HG02610 (cell line): ENCODE results near the gene ISCU.
A peak's percentile ranks its signal among the peaks of the same experiment; 100 is the strongest.
"Not testable (repeated sequence)": the region's sequence is repeated elsewhere in the genome, so short reads cannot be mapped to it uniquely, and the experiment has no call there.

Source experiments
- ATAC-seq: cut with Tn5 transposase; IDR thresholded peaks from one replicate; pipeline ENCODE4 v1.9.1; 2021; ENCODE audit warnings: mild to moderate bottlenecking, moderate library complexity; ENCODE audit not compliant: unreplicated experiment

The ISCU gene

GRCh38 chr12:108542320-108542719 lies 20.1 kb upstream of the ISCU start:
- ATAC-seq, result no peak

- no peak for ATAC-seq
Observed at GRCh38 chr12:108543652-108544051, 18.7 kb upstream of the ISCU start.

- ATAC-seq, result no peak
Observed at GRCh38 chr12:108547686-108548085, 14.7 kb upstream of the ISCU start.

GRCh38 chr12:108548954-108549521 lies 13.4 kb upstream of the ISCU start:
- no peak for ATAC-seq

GRCh38 chr12:108551535-108551934 lies 10.9 kb upstream of the ISCU start:
- ATAC-seq, result no peak

- ATAC-seq, result no peak
Observed at GRCh38 chr12:108553799-108554198, 8.6 kb upstream of the ISCU start.

GRCh38 chr12:108555383-108555782 lies 7.0 kb upstream of the ISCU start:
- not testable (repeated sequence) for ATAC-seq

- ATAC-seq, result no peak
Observed at GRCh38 chr12:108559007-108559655, 3.3 kb upstream of the ISCU start.

GRCh38 chr12:108559748-108560147 lies 2.6 kb upstream of the ISCU start:
- no peak for ATAC-seq

- no peak for ATAC-seq
Observed at GRCh38 chr12:108560321-108560721, 2.1 kb upstream of the ISCU start.

GRCh38 chr12:108560752-108561719 lies 1.4 kb upstream of the ISCU start, which contains the start of gene SART3:
Gene SART3 (minus strand): TSS chr12:108561173. CDS start chr12:108561154, 19 bp downstream.
- peak; percentile 42 for ATAC-seq

GRCh38 chr12:108561852-108562347 lies 496 bp upstream of the ISCU start:
- ATAC-seq, result no peak

GRCh38 chr12:108563136-108563803 lies 874 bp downstream of the ISCU start:
- ATAC-seq, result peak; percentile 29

GRCh38 chr12:108563804-108564151 lies 1.4 kb downstream of the ISCU start:
- ATAC-seq, result no peak

GRCh38 chr12:108564724-108565123 lies 2.3 kb downstream of the ISCU start:
- no peak for ATAC-seq

GRCh38 chr12:108565146-108565545 lies 2.8 kb downstream of the ISCU start:
- no peak for ATAC-seq

- ATAC-seq, result no peak
Observed at GRCh38 chr12:108565976-108566375, 3.6 kb downstream of the ISCU start.

GRCh38 chr12:108566452-108566851 lies 4.1 kb downstream of the ISCU start:
- ATAC-seq, result no peak

- no peak for ATAC-seq
Observed at GRCh38 chr12:108567406-108568337, 5.3 kb downstream of the ISCU start.
